K562 (cell line): ENCODE results near the gene CYP2A6. TPM values are rescaled to one million over a fixed set of nuclear protein-coding genes. Genes with fewer than 3 reads are reported as not detected.
"Not testable (repeated sequence)": the region's sequence is repeated elsewhere in the genome, so short reads cannot be mapped to it uniquely, and the experiment has no call there.

Source experiments
- ATAC-seq: fragments of 200-7000 bp; cut with Tn5 transposase; 3 replicates; pipeline ENCODE4 v1.9.1; 2020; ENCODE audit warnings: moderate library complexity
- BruUV-seq: library from RNA; stranded (reverse); fragments of 400-500 nt; replicated peaks from 2 replicates; lab custom pipeline; 2021; lab: Mats Ljungman, UMichigan
- CTCF ChIA-PET: fragments of 300-600 bp; formaldehyde crosslinking; extraction: SDS; loops from one replicate; lab custom pipeline; 2021; ENCODE audit warnings: low intra/inter-chr PET ratio; lab: Yijun Ruan, JAX
- POLR2A ChIA-PET: fragments of 300-600, 350-650 bp; sonication (Branson Sonifier 250); formaldehyde crosslinking; extraction: SDS; loops from one replicate; lab custom pipeline; 2021; ENCODE audit warnings: antibody characterized with exemption, inconsistent platforms; lab: Yijun Ruan, JAX
- DNase-seq, 4 experiments: peaks; one replicate each; pipeline versions ENCODE4 v3.0.0 to v3.0.0-alpha.2; 2011 to 2018; ENCODE audit warnings: low spot score in 3 of 4, mixed read lengths in 3 of 4; ENCODE audit errors: extremely low read depth in 1 of 4
- FAIRE-seq: peaks from 2 replicates; lab custom pipeline; 2011; peaks lifted over from hg19 to GRCh38; lab: Jason Lieb, UNC
- H2AFZ ChIP-seq: 2 replicates; pipeline ENCODE4 v1.6.0; 2011; ENCODE audit warnings: low read depth, low read length, control low read depth, inconsistent platforms
- H3K27ac ChIP-seq: fragments of 200-600 bp; 3 replicates; pipeline ENCODE4 v1.8.0; 2011; ENCODE audit warnings: low read depth, mild to moderate bottlenecking, control low read depth, inconsistent platforms, low read length, moderate library complexity, mixed read lengths; ENCODE audit errors: extremely low read depth
- H3K27me3 ChIP-seq, 2 experiments: fragments of 300-600 bp in 1 of 2; 2 replicates in 1 of 2; 3 replicates in 1 of 2; pipeline versions ENCODE4 v1.6.0 to v1.8.0; 2011; ENCODE audit warnings: inconsistent platforms in 2 of 2, low read length in 2 of 2, mild to moderate bottlenecking in 1 of 2, mixed read lengths in 1 of 2, moderate library complexity in 1 of 2; ENCODE audit not compliant: control insufficient read depth in 2 of 2, insufficient read depth in 2 of 2
- H3K36me3 ChIP-seq: fragments of 300-600 bp; 3 replicates; pipeline ENCODE4 v1.8.0; 2011; ENCODE audit warnings: mild to moderate bottlenecking, low read length, inconsistent platforms; ENCODE audit not compliant: control insufficient read depth, insufficient read depth
- H3K4me1 ChIP-seq, 2 experiments: fragments of 200-600 bp in 1 of 2; replicated peaks in 1 of 2; 2 replicates in 1 of 2; 3 replicates in 1 of 2; pipeline versions ENCODE4 v1.5.1 to v1.8.0; 2011; ENCODE audit warnings: inconsistent platforms in 2 of 2, low read length in 2 of 2, mild to moderate bottlenecking in 1 of 2, mixed read lengths in 1 of 2, moderate library complexity in 1 of 2; ENCODE audit not compliant: control insufficient read depth in 2 of 2, insufficient read depth in 2 of 2
- H3K4me2 ChIP-seq: 2 replicates; pipeline ENCODE4 v1.6.1; 2011; ENCODE audit warnings: low read length, control low read depth, inconsistent platforms, mixed read lengths; ENCODE audit not compliant: insufficient read depth
- H3K4me3 ChIP-seq: fragments of 200-600 bp; sonication (generic), shearing (Covaris generic); 2 replicates; pipeline ENCODE4 v1.5.1; 2016; ENCODE audit warnings: control low read depth, inconsistent platforms
- H3K79me2 ChIP-seq: fragments of 200-600 bp; 3 replicates; pipeline ENCODE4 v1.8.0; 2011; ENCODE audit warnings: low read length, inconsistent platforms; ENCODE audit not compliant: control insufficient read depth, insufficient read depth
- H3K9ac ChIP-seq, 2 experiments: 2 replicates each; pipeline versions ENCODE4 v1.6.0 to v1.6.1; 2011; ENCODE audit warnings: low read depth in 2 of 2, low read length in 2 of 2, control low read depth in 1 of 2, inconsistent platforms in 1 of 2, mild to moderate bottlenecking in 1 of 2, mixed read lengths in 1 of 2; ENCODE audit not compliant: insufficient read depth in 1 of 2
- H3K9me1 ChIP-seq: one replicate; pipeline ENCODE4 v1.6.0; 2011; ENCODE audit warnings: inconsistent platforms, mild to moderate bottlenecking, low read length, moderate library complexity; ENCODE audit not compliant: control insufficient read depth, insufficient read depth
- H3K9me3 ChIP-seq: replicated peaks from 2 replicates; pipeline ENCODE4 v1.5.1; 2011; ENCODE audit warnings: low read depth, low read length, inconsistent platforms; ENCODE audit not compliant: control insufficient read depth, insufficient read depth
- H4K20me1 ChIP-seq: replicated peaks from 2 replicates; pipeline ENCODE4 v1.6.1; 2011; ENCODE audit warnings: low read length, inconsistent platforms, mixed read lengths; ENCODE audit not compliant: control insufficient read depth, insufficient read depth
- C11orf30 ChIP-seq: fragments of 450-650 bp; IDR thresholded peaks from 2 replicates; pipeline ENCODE4 v1.6.1; 2016; ENCODE audit warnings: low read depth, mild to moderate bottlenecking
- CBFA2T2 ChIP-seq: fragments of 450-650 bp; conservative IDR thresholded peaks from 2 replicates; pipeline ENCODE4 v1.6.1; 2017; ENCODE audit warnings: mild to moderate bottlenecking
- FOXP1 ChIP-seq: sonication (generic); formaldehyde crosslinking; IDR thresholded peaks from 2 replicates; pipeline ENCODE4 v1.8.0; 2022; ENCODE audit warnings: mild to moderate bottlenecking, missing genetic modification reagents
- MNT ChIP-seq, 2 experiments: fragments of 450-650 bp; conservative IDR thresholded peaks; 2 replicates each; pipeline ENCODE4 v1.6.1; 2017; ENCODE audit warnings: mild to moderate bottlenecking in 2 of 2, moderate library complexity in 2 of 2
- MYC ChIP-seq, 2 experiments: fragments of 250-450 bp in 1 of 2; sonication (Bioruptor Pico) in 1 of 2; IDR thresholded peaks; 2 replicates each; pipeline versions ENCODE4 v1.5.1 to v1.6.1; 2012 to 2021; ENCODE audit warnings: low read depth in 2 of 2, borderline replicate concordance in 1 of 2, improper control_type of control experiment in 1 of 2, low read length in 1 of 2, mild to moderate bottlenecking in 1 of 2, moderate library complexity in 1 of 2
- OTX1 ChIP-seq: fragments of 450-650 bp; formaldehyde crosslinking; IDR thresholded peaks from 2 replicates; pipeline ENCODE4 v1.4.0; 2022; ENCODE audit warnings: mild to moderate bottlenecking
- ZBTB2 ChIP-seq: fragments of 450-650 bp; IDR thresholded peaks from 2 replicates; pipeline ENCODE4 v1.6.1; 2016; ENCODE audit warnings: antibody characterized with exemption
- ZNF316 ChIP-seq: fragments of 450-650 bp; IDR thresholded peaks from 2 replicates; pipeline ENCODE4 v1.6.1; 2016
- WGBS: fragments of 100-300 bp; shearing (Covaris generic); methylation state at CpG from one replicate; pipeline ENCODE4 v1.1.6; 2016; ENCODE audit warnings: low coverage, mixed read lengths; ENCODE audit not compliant: insufficient coverage; ENCODE audit errors: missing lambda C conversion rate; 5-methylcytosine and 5-hydroxymethylcytosine counted together
- in situ Hi-C: fragments of 300-500 bp; cut with MboI; formaldehyde crosslinking; loops from 4 replicates; pipeline ENCODE4 v1.15.0; 2018; ENCODE audit warnings: inconsistent platforms, mixed read lengths
- intact Hi-C: fragments of 100-400 bp; cut with micrococcal nuclease; formaldehyde crosslinking; loops from 2 replicates; pipeline ENCODE4 v1.14.2; 2022
- polyA plus RNA-seq, 8 experiments: library from polyadenylated mRNA; depleted of rRNA in 4 of 8; stranded (reverse) in 5 of 8; unstranded in 3 of 8; fragments of >200 nt; fragmentation: Nextera tagmentation in 2 of 8; fragmentation: Illumina TruSeq in 1 of 8; extraction: Ambion mirVana in 2 of 8; extraction: Trizol in 1 of 8; gene quantifications; 2 replicates each; pipeline versions ENCODE4 v1.2.1 to v1.2.3, GENCODE V29; 2011 to 2014; ENCODE audit warnings: inconsistent platforms in 1 of 8, missing spikeins in 1 of 8
- total RNA-seq, 7 experiments: library from RNA; depleted of rRNA in 6 of 7; stranded (reverse); fragments of >200 nt in 6 of 7; fragmentation: Illumina TruSeq in 2 of 7; extraction: Trizol in 2 of 7; gene quantifications; 2 replicates each; pipeline versions ENCODE4 v1.2.1 to v1.2.3, GENCODE V29; 2011 to 2021; ENCODE audit warnings: low replicate concordance in 1 of 7

The CYP2A6 gene
- total and polyA plus RNA-seq, 9 of the 15 experiments (the other 6 are each of a cell fraction or from before 2014, with no cell fraction given), result 0.31 TPM; not detected in 8

- TF ChIP-seq MNT (conservative IDR thresholded peaks at IDR 0.05), result peak in 1 of 2 experiments; percentile 34; a peak in 1 of 4 replicates
- TF ChIP-seq ZBTB2, result peak; percentile 21; the same call in 1 of the 2 replicates
- peak; percentile 62; the same call in 1 of the 2 replicates for TF ChIP-seq FOXP1 (CRISPR knock-in tag)
- 0 out of 2 replicates have a peak, but pooled peaks have one; percentile 50 for TF ChIP-seq OTX1 (CRISPR knock-in tag)
- TF ChIP-seq CBFA2T2, result peak; percentile 29; the same call in 1 of the 2 replicates
- TF ChIP-seq MYC (IDR thresholded peaks at IDR 0.05; ENCODE audit: low read depth, low read length), result 0 out of 2 replicates have a peak, but pooled peaks have one; percentile 12
- TF ChIP-seq MYC (CRISPR knock-in tag; IDR thresholded peaks at IDR 0.05; ENCODE audit: borderline replicate concordance, low read depth), result not testable (repeated sequence)
- TF ChIP-seq ZNF316, result peak; percentile 61
- peak; percentile 59 for TF ChIP-seq C11orf30
Measured at GRCh38 chr19:40826699-40827385, 23.4 kb downstream of the CYP2A6 start (continued).

- peak overlapping the region; percentile 25; the same call in 1 of the 2 replicates for H3K4me3 ChIP-seq
- intact Hi-C loops, in situ Hi-C loops, H3K36me3 ChIP-seq, H3K9me3 ChIP-seq, H3K79me2 ChIP-seq, CTCF ChIA-PET, H4K20me1 ChIP-seq, H3K27me3 ChIP-seq, BruUV-seq, H3K9me1 ChIP-seq, DNase-seq, POLR2A ChIA-PET: not testable (repeated sequence)
- FAIRE-seq (peak; percentile 91), ATAC-seq (peak; percentile 90)
- H3K4me2 ChIP-seq, result peak overlapping the region; percentile 73
- 0% methylated on average over 3 of the region's 14 CpGs for WGBS
- peaks cover 37 to 49% of the 10 kb centered on the region in 2 experiments for H3K4me1 ChIP-seq
- peak overlapping the region in 1 of 2 experiments; percentile 73; a peak in 2 of 4 replicates for H3K9ac ChIP-seq
- H2AFZ ChIP-seq, result peak overlapping the region; percentile 82
- H3K27ac ChIP-seq, result peak overlapping the region; percentile 50; the same call in 2 of the 3 replicates
Measured at GRCh38 chr19:40826312-40826698, 23.9 kb downstream of the CYP2A6 start.
